Measurements from ENCODE around the gene HMCN1.

DNA sequence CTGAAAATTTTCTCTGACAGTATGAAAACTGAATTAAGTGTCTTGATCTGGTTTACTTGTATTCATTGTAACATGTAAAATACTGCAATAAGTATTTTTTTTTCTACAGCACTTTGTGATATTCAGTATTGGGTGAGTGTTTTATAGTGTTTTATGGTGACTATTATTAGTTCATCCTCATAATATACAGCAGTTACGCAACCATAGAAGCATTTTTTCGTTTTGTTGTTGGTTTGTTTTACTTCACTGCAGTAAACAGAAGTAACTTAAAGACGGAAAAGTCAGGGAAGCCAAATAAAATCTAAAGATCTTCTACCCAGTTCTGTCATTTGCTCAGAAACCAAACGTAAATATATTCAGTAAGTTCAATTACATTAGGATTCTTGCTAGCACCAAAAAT, 390.8 kb downstream of the HMCN1 start:
- TF ChIP-seq, protein P1, sequence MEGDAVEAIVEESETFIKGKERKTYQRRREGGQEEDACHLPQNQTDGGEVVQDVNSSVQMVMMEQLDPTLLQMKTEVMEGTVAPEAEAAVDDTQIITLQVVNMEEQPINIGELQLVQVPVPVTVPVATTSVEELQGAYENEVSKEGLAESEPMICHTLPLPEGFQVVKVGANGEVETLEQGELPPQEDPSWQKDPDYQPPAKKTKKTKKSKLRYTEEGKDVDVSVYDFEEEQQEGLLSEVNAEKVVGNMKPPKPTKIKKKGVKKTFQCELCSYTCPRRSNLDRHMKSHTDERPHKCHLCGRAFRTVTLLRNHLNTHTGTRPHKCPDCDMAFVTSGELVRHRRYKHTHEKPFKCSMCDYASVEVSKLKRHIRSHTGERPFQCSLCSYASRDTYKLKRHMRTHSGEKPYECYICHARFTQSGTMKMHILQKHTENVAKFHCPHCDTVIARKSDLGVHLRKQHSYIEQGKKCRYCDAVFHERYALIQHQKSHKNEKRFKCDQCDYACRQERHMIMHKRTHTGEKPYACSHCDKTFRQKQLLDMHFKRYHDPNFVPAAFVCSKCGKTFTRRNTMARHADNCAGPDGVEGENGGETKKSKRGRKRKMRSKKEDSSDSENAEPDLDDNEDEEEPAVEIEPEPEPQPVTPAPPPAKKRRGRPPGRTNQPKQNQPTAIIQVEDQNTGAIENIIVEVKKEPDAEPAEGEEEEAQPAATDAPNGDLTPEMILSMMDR (IDR thresholded peaks at IDR 0.05): no peak
- TF ChIP-seq POLR2A (IDR thresholded peaks at IDR 0.05): no peak

Data from right lobe of liver (tissue), 4 donors.